ENCODE results near the gene NUP98. TPM values are rescaled to one million over a fixed set of nuclear protein-coding genes. Genes with fewer than 3 reads are reported as not detected.
"Not testable (repeated sequence)": the region's sequence is repeated elsewhere in the genome, so short reads cannot be mapped to it uniquely, and the experiment has no call there.

Gene NUP98
- total RNA-seq, 1 experiment from 2014 or later, result 217 TPM

DNA sequence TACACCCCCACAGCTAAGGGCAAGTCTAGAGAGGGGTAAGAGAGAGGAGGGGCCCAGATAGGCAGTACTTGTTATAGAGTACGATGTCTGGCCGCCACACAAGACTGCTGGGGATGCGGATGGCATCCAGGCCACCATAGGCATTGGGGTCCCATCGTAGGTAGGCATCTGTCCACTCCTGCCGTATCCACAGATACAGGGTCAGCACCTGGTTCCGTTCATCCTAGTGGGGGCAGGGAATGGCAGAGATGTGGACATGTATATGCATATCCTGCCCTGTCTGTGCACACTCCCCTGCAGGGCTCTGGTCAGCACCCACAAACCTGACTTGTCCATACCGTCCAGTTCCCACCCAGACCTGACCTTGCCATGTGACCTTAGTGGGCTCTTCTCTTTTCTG is 128.2 kb downstream of the NUP98 start:
- no peaks in the 10 kb centered on the region for H3K9me3 ChIP-seq (replicated peaks)
- no peaks in the 10 kb centered on the region for H3K27me3 ChIP-seq
- H3K27ac ChIP-seq, result no peak overlapping the region
- no peak for DNase-seq
- peaks cover 21% of the 10 kb centered on the region for H3K36me3 ChIP-seq
- H3K4me3 ChIP-seq, result no peak overlapping the region
- no peaks in the 10 kb centered on the region for H3K4me1 ChIP-seq

GRCh38 chr11:3667149-3668035 is 130.0 kb downstream of the NUP98 start:
- H3K36me3 ChIP-seq, result peaks cover 9% of the 10 kb centered on the region; the same call in 1 of the 2 replicates
- no peak for DNase-seq
- H3K4me1 ChIP-seq, result no peaks in the 10 kb centered on the region
- no peaks in the 10 kb centered on the region for H3K27me3 ChIP-seq
- no peaks in the 10 kb centered on the region for H3K9me3 ChIP-seq (replicated peaks)
- no peak overlapping the region for H3K4me3 ChIP-seq
- H3K27ac ChIP-seq, result no peak overlapping the region

GRCh38 chr11:3666023-3666530 is 131.3 kb downstream of the NUP98 start:
- peaks cover 6% of the 10 kb centered on the region; the same call in 1 of the 2 replicates for H3K36me3 ChIP-seq
- no peaks in the 10 kb centered on the region for H3K9me3 ChIP-seq (replicated peaks)
- no peak overlapping the region for H3K27ac ChIP-seq
- no peaks in the 10 kb centered on the region for H3K4me1 ChIP-seq
- H3K4me3 ChIP-seq, result no peak overlapping the region
- no peak for DNase-seq
- H3K27me3 ChIP-seq, result no peaks in the 10 kb centered on the region

DNA sequence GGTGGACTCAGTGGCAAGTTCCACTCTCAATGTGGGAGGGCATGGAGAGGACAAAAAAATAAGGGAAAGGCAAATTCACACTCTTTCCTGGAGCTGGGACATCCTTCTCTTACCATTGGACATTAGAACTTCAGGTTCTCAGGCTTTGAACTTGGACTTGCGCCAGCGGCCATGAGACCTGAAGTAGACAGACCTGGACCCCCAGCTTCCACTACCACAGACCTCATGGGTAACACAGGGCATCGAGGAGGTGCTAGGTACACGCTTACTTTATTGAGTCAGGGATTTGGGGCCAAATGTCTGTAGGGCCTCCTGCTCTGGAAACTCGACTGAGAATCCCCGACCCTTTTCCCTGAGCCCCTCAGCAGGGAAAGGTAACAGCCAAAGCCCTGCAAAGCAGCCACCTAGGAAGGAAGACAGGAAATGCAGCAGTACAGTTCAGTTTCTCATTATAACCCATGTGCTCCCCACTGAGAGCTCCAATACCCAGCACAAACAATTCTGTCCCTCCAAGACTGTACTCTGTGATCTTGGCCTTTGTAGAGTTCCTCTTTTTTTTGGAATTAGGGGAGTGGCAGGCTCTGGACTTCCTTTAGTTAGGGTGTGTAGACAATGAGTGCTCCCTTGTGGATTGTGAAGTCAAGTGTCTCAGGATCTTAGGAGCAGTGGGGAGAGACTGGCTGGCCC is 131.9 kb downstream of the NUP98 start:
- H3K9me3 ChIP-seq (replicated peaks), result no peaks in the 10 kb centered on the region
- DNase-seq, result no peak
- no peaks in the 10 kb centered on the region for H3K4me1 ChIP-seq
- peaks cover 4% of the 10 kb centered on the region; the same call in 1 of the 2 replicates for H3K36me3 ChIP-seq
- no peaks in the 10 kb centered on the region for H3K27me3 ChIP-seq
- no peak overlapping the region for H3K4me3 ChIP-seq
- H3K27ac ChIP-seq, result no peak overlapping the region

DNA sequence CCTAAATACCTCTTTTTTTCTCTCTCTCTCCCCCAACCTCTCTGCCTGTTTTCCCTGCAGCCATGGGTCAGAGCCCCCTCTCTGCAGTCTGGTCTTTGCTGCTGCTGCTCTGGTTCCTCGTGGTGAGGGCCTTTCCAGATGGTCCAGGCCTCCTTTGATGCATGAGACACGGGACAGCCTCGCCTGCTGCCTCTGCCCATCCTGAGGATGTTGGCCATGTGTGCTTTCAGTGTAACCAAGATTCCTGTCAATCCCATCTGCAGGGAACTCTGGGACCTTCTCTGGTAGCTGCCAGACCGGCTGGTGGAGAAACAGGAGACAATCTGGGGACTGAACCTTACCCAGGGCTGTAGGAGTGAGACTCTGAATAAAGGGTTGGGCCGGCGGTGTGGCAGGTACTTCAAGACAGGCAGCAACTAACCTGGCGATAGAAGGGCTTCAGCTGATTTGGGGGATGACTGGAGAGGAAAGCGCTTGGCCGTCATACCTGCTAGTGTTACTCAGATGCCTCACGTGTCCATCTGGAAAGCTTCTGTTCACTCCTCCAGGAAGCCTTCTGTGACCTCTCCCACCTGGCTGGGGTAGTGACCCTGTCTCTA is 133.2 kb downstream of the NUP98 start:
- no peak overlapping the region for H3K4me3 ChIP-seq
- H3K4me1 ChIP-seq, result no peaks in the 10 kb centered on the region
- no peak for DNase-seq
- H3K27ac ChIP-seq, result no peak overlapping the region
- no peaks in the 10 kb centered on the region for H3K9me3 ChIP-seq (replicated peaks)
- peaks cover 4% of the 10 kb centered on the region; the same call in 1 of the 2 replicates for H3K36me3 ChIP-seq
- H3K27me3 ChIP-seq, result no peaks in the 10 kb centered on the region

DNA sequence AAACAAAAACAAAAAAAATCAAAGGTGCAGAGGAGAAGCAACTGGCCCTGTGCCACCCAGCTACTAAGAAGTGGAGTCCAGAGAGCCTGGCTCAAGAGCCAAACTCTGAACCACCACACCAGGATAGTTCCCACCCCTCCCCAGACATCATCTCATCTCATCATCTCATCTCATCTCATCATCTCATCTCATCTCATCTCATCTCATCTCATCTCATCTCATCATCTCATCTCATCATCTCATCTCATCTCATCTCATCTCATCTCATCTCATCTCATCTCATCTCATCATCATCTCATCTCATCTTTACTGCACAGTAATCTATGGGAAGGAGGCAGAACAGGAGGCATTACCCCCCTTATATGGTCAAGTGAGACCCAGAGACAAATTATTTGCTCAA is 134.5 kb downstream of the NUP98 start:
- H3K36me3 ChIP-seq, result no peaks in the 10 kb centered on the region; the same call in 1 of the 2 replicates
- no peak for DNase-seq
- no peaks in the 10 kb centered on the region for H3K27me3 ChIP-seq
- no peaks in the 10 kb centered on the region for H3K4me1 ChIP-seq
- H3K9me3 ChIP-seq (replicated peaks), result no peaks in the 10 kb centered on the region
- H3K4me3 ChIP-seq, result no peak overlapping the region
- H3K27ac ChIP-seq, result no peak overlapping the region

DNA sequence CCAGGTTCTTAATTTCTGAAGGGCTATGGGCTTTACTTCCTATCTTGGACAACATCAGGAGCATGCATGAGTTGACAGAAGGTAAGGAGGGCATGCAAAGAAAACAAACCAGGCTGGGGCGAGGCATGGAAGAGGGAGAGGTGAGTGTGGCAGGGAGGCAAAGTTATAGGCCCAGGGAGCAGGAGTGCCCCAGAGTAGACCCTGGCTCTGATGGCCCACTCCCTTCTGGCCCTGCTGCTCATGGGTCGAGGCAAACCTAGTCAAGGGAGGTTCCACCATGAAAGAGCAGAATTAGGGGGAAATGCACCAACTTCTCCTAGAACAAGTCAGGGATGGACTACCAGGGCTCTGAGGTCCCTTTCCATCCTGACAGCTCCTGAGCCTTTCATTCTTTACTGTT is 136.4 kb downstream of the NUP98 start:
- Histone ChIP-seq H3K27me3 (no peaks in the 10 kb centered on the region), H3K27ac (no peak overlapping the region), H3K36me3 (no peaks in the 10 kb centered on the region), H3K4me1 (no peaks in the 10 kb centered on the region), H3K9me3 (replicated peaks) (no peaks in the 10 kb centered on the region), H3K4me3 (no peak overlapping the region)
- DNase-seq, result no peak

DNA sequence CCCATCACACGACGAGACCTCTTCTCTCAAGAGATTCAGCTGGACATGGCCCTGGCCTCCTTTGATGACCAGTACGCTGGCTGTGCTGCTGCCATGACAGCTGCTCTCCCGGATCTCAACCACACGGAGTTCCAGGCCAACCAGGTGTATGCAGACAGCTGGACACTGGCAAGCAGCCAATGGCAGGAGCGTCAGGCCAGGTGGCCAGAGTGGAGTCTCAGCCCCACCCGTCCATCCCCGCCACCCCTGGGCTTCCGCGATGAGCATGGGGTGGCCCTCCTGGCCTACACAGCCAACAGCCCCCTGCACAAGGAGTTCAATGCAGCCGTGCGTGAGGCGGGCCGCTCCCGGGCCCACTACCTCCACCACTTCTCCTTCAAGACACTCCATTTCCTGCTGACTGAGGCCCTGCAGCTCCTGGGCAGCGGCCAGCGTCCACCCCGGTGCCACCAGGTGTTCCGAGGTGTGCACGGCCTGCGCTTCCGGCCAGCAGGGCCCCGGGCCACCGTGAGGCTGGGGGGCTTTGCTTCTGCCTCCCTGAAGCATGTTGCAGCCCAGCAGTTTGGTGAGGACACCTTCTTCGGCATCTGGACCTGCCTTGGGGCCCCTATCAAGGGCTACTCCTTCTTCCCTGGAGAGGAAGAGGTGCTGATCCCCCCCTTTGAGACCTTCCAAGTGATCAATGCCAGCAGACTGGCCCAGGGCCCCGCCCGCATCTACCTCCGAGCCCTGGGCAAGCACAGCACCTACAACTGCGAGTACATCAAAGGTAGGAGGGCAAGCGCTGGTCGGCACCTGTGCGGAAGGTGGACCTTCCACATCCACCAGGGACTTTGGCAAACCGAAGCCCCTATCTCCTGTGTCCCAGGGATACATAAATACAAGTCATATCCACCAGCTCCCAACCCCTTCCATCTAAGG is 137.5 kb downstream of the NUP98 start:
- Histone ChIP-seq H3K4me3 (no peak overlapping the region), H3K4me1 (no peaks in the 10 kb centered on the region), H3K9me3 (replicated peaks) (no peaks in the 10 kb centered on the region), H3K27ac (no peak overlapping the region), H3K27me3 (no peaks in the 10 kb centered on the region), H3K36me3 (no peaks in the 10 kb centered on the region)
- no peak for DNase-seq

- Histone ChIP-seq H3K27ac (no peak overlapping the region), H3K27me3 (no peaks in the 10 kb centered on the region), H3K9me3 (replicated peaks) (no peaks in the 10 kb centered on the region), H3K4me3 (no peak overlapping the region), H3K36me3 (no peaks in the 10 kb centered on the region), H3K4me1 (no peaks in the 10 kb centered on the region)
- no peak for DNase-seq
These were observed 139.1 kb downstream of the NUP98 start for GRCh38 chr11:3658252-3658651.

DNA sequence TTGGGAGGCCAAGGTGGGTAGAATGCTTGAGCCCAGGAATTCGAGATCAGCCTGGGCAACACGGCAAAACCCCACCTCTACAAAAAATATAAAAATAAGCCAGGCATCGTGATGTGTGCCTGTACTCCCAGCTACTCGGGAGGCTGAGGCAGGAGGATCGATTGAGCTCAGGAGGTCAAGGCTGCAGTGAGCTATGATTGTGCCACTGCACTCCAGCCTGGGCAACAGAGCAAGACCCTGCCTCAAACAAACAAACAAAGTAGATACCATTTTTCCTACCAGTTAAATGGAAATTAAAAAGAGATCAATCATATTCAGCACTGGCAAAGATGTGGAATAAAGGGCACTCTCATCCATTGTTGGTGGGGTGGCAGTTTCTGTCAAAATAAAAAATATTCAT is 140.0 kb downstream of the NUP98 start:
- not testable (repeated sequence) for H3K36me3 ChIP-seq; H3K27ac ChIP-seq; H3K4me1 ChIP-seq; DNase-seq; H3K9me3 ChIP-seq (replicated peaks); H3K4me3 ChIP-seq; H3K27me3 ChIP-seq

GRCh38 chr11:3655547-3655946 is 141.8 kb downstream of the NUP98 start:
- Histone ChIP-seq H3K36me3 (no peaks in the 10 kb centered on the region), H3K27ac (no peak overlapping the region), H3K4me3 (no peak overlapping the region), H3K4me1 (no peaks in the 10 kb centered on the region), H3K27me3 (no peaks in the 10 kb centered on the region), H3K9me3 (replicated peaks) (no peaks in the 10 kb centered on the region)
- DNase-seq, result no peak

- H3K36me3 ChIP-seq; H3K27ac ChIP-seq; H3K9me3 ChIP-seq (replicated peaks); H3K27me3 ChIP-seq; H3K4me3 ChIP-seq; DNase-seq; H3K4me1 ChIP-seq: not testable (repeated sequence)
These were observed 144.8 kb downstream of the NUP98 start for GRCh38 chr11:3652514-3652913.

- H3K4me3 ChIP-seq; H3K9me3 ChIP-seq (replicated peaks); DNase-seq; H3K27ac ChIP-seq; H3K36me3 ChIP-seq; H3K4me1 ChIP-seq; H3K27me3 ChIP-seq: not testable (repeated sequence)
These were observed 148.0 kb downstream of the NUP98 start for GRCh38 chr11:3649374-3649773.

DNA sequence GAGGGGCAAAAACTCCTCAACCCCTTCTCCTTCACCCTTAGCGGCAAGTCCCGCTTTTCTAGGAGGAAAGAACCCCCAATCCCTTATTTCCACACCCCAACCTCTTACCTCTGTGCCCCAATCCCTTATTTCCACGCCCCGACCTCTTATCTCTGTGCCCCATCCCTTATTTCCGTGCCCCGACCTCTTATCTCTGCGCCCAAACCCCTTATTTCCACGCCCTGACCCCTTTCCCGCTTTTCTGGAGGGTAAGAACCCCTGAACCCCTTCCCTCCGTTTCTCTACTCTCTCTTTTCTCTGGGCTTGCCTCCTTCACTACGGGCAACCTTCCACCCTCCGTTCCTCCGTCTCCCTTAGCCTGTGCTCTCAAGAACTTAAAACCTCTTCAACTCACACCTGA is 148.5 kb downstream of the NUP98 start:
- H3K9me3 ChIP-seq (replicated peaks); H3K36me3 ChIP-seq; H3K27ac ChIP-seq; H3K4me1 ChIP-seq; DNase-seq; H3K27me3 ChIP-seq; H3K4me3 ChIP-seq: not testable (repeated sequence)
